H9 (cell line): ENCODE measurements around the gene C6orf47. TPM values are rescaled to one million over a fixed set of nuclear protein-coding genes. Genes with fewer than 3 reads are reported as not detected.

Experiments
- DNase-seq: peaks from one replicate; pipeline ENCODE4 v3.0.0-alpha.2; 2017
- H2AFZ ChIP-seq: one replicate; pipeline ENCODE4 v1.6.1; 2013; ENCODE audit warnings: mild to moderate bottlenecking, low read length, control low read depth, moderate library complexity
- H2AK5ac ChIP-seq: 2 replicates; pipeline ENCODE4 v1.6.1; 2013; ENCODE audit warnings: low read length, control low read depth, mixed read lengths; ENCODE audit not compliant: insufficient read length
- H2BK120ac ChIP-seq: one replicate; pipeline ENCODE4 v1.6.1; 2013; ENCODE audit warnings: low read depth, mild to moderate bottlenecking, low read length, control low read depth, inconsistent platforms; ENCODE audit not compliant: poor library complexity, severe bottlenecking
- H2BK12ac ChIP-seq: 2 replicates; pipeline ENCODE4 v1.6.1; 2013; ENCODE audit warnings: low read length, control low read depth, mixed read lengths, low read depth; ENCODE audit not compliant: insufficient read length
- H2BK15ac ChIP-seq: 2 replicates; pipeline ENCODE4 v1.6.1; 2013; ENCODE audit warnings: low read depth, low read length, control low read depth
- H2BK20ac ChIP-seq: one replicate; pipeline ENCODE4 v1.6.1; 2013; ENCODE audit warnings: low read depth, mild to moderate bottlenecking, low read length, control low read depth, inconsistent platforms; ENCODE audit not compliant: poor library complexity, severe bottlenecking
- H2BK5ac ChIP-seq: 2 replicates; pipeline ENCODE4 v1.6.1; 2013; ENCODE audit warnings: low read length, control low read depth, mixed read lengths; ENCODE audit not compliant: insufficient read length
- H3K14ac ChIP-seq: 2 replicates; pipeline ENCODE4 v1.6.1; 2013; ENCODE audit warnings: low read length, control low read depth; ENCODE audit not compliant: insufficient read depth
- H3K18ac ChIP-seq: 2 replicates; pipeline ENCODE4 v1.6.1; 2013; ENCODE audit warnings: low read depth, mild to moderate bottlenecking, mixed read lengths, low read length, control low read depth; ENCODE audit not compliant: insufficient read length
- H3K23ac ChIP-seq: 2 replicates; pipeline ENCODE4 v1.6.1; 2013; ENCODE audit warnings: low read length, control low read depth, mixed read lengths, low read depth; ENCODE audit not compliant: insufficient read length
- H3K23me2 ChIP-seq: 2 replicates; pipeline ENCODE4 v1.6.1; 2013; ENCODE audit warnings: low read depth, mild to moderate bottlenecking, mixed read lengths, low read length, control low read depth; ENCODE audit not compliant: insufficient read length, poor library complexity, severe bottlenecking
- H3K27ac ChIP-seq: 2 replicates; pipeline ENCODE4 v1.5.1; 2013; ENCODE audit warnings: low read length, control low read depth, mixed read lengths, low read depth; ENCODE audit not compliant: insufficient read length
- H3K27me3 ChIP-seq: 2 replicates; pipeline ENCODE4 v1.6.1; 2013; ENCODE audit warnings: low read length, control low read depth, inconsistent platforms; ENCODE audit not compliant: insufficient read depth
- H3K4ac ChIP-seq: 2 replicates; pipeline ENCODE4 v1.6.1; 2013; ENCODE audit warnings: low read depth, mild to moderate bottlenecking, control low read depth, inconsistent platforms, low read length, moderate library complexity
- H3K4me1 ChIP-seq: 2 replicates; pipeline ENCODE4 v1.6.1; 2013; ENCODE audit warnings: low read length, control low read depth, inconsistent platforms; ENCODE audit not compliant: insufficient read depth
- H3K4me2 ChIP-seq: 2 replicates; pipeline ENCODE4 v1.6.1; 2013; ENCODE audit warnings: low read length, control low read depth, mixed read lengths; ENCODE audit not compliant: insufficient read length, insufficient read depth
- H3K56ac ChIP-seq: 2 replicates; pipeline ENCODE4 v1.6.1; 2013; ENCODE audit warnings: low read depth, mild to moderate bottlenecking, mixed read lengths, low read length, control low read depth; ENCODE audit not compliant: insufficient read length
- H3K79me1 ChIP-seq: 2 replicates; pipeline ENCODE4 v1.6.1; 2013; ENCODE audit warnings: low read depth, mild to moderate bottlenecking, moderate library complexity, low read length, control low read depth, inconsistent platforms; ENCODE audit not compliant: insufficient read depth, poor library complexity, severe bottlenecking
- H3K79me2 ChIP-seq: 2 replicates; pipeline ENCODE4 v1.6.1; 2013; ENCODE audit warnings: low read length, control low read depth, inconsistent platforms; ENCODE audit not compliant: insufficient read depth
- H3K9ac ChIP-seq: 2 replicates; pipeline ENCODE4 v1.6.1; 2013; ENCODE audit warnings: low read length, control low read depth, mixed read lengths; ENCODE audit not compliant: insufficient read length; ENCODE audit errors: extremely low read depth
- H3K9me3 ChIP-seq: one replicate; pipeline ENCODE4 v1.6.1; 2013; ENCODE audit warnings: low read depth, low read length, inconsistent platforms; ENCODE audit not compliant: control insufficient read depth
- H3T11ph ChIP-seq: one replicate; pipeline ENCODE4 v1.6.1; 2013; ENCODE audit warnings: mild to moderate bottlenecking, low read length, control low read depth, inconsistent platforms
- H4K20me1 ChIP-seq: one replicate; pipeline ENCODE4 v1.6.1; 2013; ENCODE audit not compliant: control insufficient read depth, insufficient read length, insufficient read depth
- H4K5ac ChIP-seq: 2 replicates; pipeline ENCODE4 v1.6.1; 2013; ENCODE audit warnings: low read depth, mild to moderate bottlenecking, mixed read lengths, low read length, control low read depth; ENCODE audit not compliant: insufficient read length
- H4K8ac ChIP-seq: replicated peaks from 2 replicates; pipeline ENCODE4 v1.6.1; 2013; ENCODE audit warnings: low read length, control low read depth, mixed read lengths, low read depth; ENCODE audit not compliant: insufficient read length
- H4K91ac ChIP-seq: 2 replicates; pipeline ENCODE4 v1.6.1; 2013; ENCODE audit warnings: low read depth, mild to moderate bottlenecking, moderate library complexity, mixed read lengths, low read length, control low read depth; ENCODE audit not compliant: insufficient read length
- H3K27ac Mint-ChIP-seq, 3 experiments: 2 replicates in 2 of 3; 3 replicates in 1 of 3; pipeline ENCODE4 v1.8.0; 2020 to 2021; ENCODE audit warnings: mixed read lengths in 3 of 3, mild to moderate bottlenecking in 1 of 3, moderate library complexity in 1 of 3
- H3K27me3 Mint-ChIP-seq: 2 replicates; pipeline ENCODE4 v1.8.0; 2021; ENCODE audit warnings: low read depth, mild to moderate bottlenecking, moderate library complexity, mixed read lengths
- H3K36me3 Mint-ChIP-seq, 3 experiments: 2 replicates in 2 of 3; 3 replicates in 1 of 3; pipeline ENCODE4 v1.8.0; 2020 to 2021; ENCODE audit warnings: low read depth in 3 of 3, mixed read lengths in 3 of 3; ENCODE audit not compliant: insufficient read depth in 1 of 3
- H3K4me1 Mint-ChIP-seq, 2 experiments: 2 replicates each; pipeline ENCODE4 v1.8.0; 2020; ENCODE audit warnings: mixed read lengths in 2 of 2
- H3K4me3 Mint-ChIP-seq, 2 experiments: 2 replicates in 1 of 2; 3 replicates in 1 of 2; pipeline ENCODE4 v1.8.0; 2020 to 2021; ENCODE audit warnings: mild to moderate bottlenecking in 2 of 2, mixed read lengths in 2 of 2, moderate library complexity in 1 of 2
- H3K9me3 Mint-ChIP-seq, 2 experiments: 2 replicates in 1 of 2; 3 replicates in 1 of 2; pipeline ENCODE4 v1.8.0; 2020; ENCODE audit warnings: mild to moderate bottlenecking in 2 of 2, mixed read lengths in 2 of 2, moderate library complexity in 1 of 2
- WGBS: extraction: QIAGEN DNeasy Blood & Tissue Kit; methylation state at CpG from one replicate; pipeline ENCODE4 v1.1.7; 2013; ENCODE audit warnings: missing lambda C conversion rate, low lambda C conversion rate, mixed read lengths; ENCODE audit not compliant: insufficient read length; ENCODE audit errors: extremely low coverage; 5-methylcytosine and 5-hydroxymethylcytosine counted together
- total RNA-seq: library from RNA; stranded (reverse); gene quantifications from 2 replicates; pipeline ENCODE4 v1.2.1, GENCODE V29; 2021
- TF ChIP-seq, protein P1 (sequence below): fragments of 200-600 bp; sonication (generic); conservative IDR thresholded peaks from 3 replicates; pipeline ENCODE4 v1.8.0; 2021; ENCODE audit warnings: antibody characterized with exemption, mild to moderate bottlenecking

The C6orf47 gene
- total RNA-seq, 1 experiment from 2014 or later, result 19.0 TPM

DNA sequence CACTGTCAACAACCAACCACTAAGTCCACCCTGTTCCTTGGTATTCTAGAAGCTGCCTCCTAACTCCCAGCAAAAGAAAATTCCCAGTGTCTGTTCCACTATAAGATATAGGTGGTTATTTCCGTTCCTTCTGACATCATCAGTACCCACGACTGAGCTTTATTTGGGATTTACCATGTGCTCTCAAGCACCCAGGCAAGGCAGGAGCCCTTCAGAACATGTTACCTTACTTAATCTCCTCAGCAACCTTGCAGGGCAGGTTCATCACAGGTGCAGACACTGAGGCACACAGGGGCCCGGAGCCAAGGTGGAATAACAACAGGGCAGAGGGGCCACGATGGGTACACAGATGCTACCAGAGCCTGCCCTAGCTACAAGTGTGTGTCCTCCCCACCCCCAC, 31.8 kb upstream of the C6orf47 start:
- no peaks in the 10 kb centered on the region for H3K27me3 ChIP-seq
- no peak overlapping the region for H3K27ac Mint-ChIP-seq
- no peak overlapping the region for H3K56ac ChIP-seq
- no peak overlapping the region for H3T11ph ChIP-seq
- H3K4ac ChIP-seq, result no peak overlapping the region
- no peak overlapping the region for H3K18ac ChIP-seq
- peaks cover 9 to 60% (median 45%) of the 10 kb centered on the region in 3 experiments; a peak in 6 of 7 replicates for H3K36me3 Mint-ChIP-seq
- TF ChIP-seq, protein P1, sequence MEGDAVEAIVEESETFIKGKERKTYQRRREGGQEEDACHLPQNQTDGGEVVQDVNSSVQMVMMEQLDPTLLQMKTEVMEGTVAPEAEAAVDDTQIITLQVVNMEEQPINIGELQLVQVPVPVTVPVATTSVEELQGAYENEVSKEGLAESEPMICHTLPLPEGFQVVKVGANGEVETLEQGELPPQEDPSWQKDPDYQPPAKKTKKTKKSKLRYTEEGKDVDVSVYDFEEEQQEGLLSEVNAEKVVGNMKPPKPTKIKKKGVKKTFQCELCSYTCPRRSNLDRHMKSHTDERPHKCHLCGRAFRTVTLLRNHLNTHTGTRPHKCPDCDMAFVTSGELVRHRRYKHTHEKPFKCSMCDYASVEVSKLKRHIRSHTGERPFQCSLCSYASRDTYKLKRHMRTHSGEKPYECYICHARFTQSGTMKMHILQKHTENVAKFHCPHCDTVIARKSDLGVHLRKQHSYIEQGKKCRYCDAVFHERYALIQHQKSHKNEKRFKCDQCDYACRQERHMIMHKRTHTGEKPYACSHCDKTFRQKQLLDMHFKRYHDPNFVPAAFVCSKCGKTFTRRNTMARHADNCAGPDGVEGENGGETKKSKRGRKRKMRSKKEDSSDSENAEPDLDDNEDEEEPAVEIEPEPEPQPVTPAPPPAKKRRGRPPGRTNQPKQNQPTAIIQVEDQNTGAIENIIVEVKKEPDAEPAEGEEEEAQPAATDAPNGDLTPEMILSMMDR, result no peak
- H2BK120ac ChIP-seq, result no peak overlapping the region
- H3K27ac ChIP-seq, result no peak overlapping the region
- no peak overlapping the region for H4K5ac ChIP-seq
- H3K9me3 ChIP-seq, result no peaks in the 10 kb centered on the region
- H4K20me1 ChIP-seq, result no peaks in the 10 kb centered on the region
- H2BK20ac ChIP-seq, result no peak overlapping the region
- no peak overlapping the region for H3K23ac ChIP-seq
- no peak overlapping the region for H2AK5ac ChIP-seq
- H2BK12ac ChIP-seq, result no peak overlapping the region
- no peak overlapping the region for H2AFZ ChIP-seq
- H3K79me1 ChIP-seq, result no peaks in the 10 kb centered on the region
- no peaks in the 10 kb centered on the region for H3K4me1 ChIP-seq
- no peak overlapping the region for H3K9ac ChIP-seq
- no peak overlapping the region for H4K8ac ChIP-seq
- H2BK5ac ChIP-seq, result no peak overlapping the region
- no peak overlapping the region for H4K91ac ChIP-seq
- H3K14ac ChIP-seq, result no peak overlapping the region
- H2BK15ac ChIP-seq, result no peak overlapping the region
- DNase-seq, result no peak
- no peak overlapping the region for H3K4me3 Mint-ChIP-seq
- no peaks in the 10 kb centered on the region for H3K79me2 ChIP-seq
- H3K4me2 ChIP-seq, result no peak overlapping the region
- H3K9me3 Mint-ChIP-seq, result no peaks in the 10 kb centered on the region
- no peaks in the 10 kb centered on the region for H3K27me3 Mint-ChIP-seq
- peaks cover 5 to 10% of the 10 kb centered on the region in 2 experiments; a peak in 3 of 4 replicates for H3K4me1 Mint-ChIP-seq
- no peaks in the 10 kb centered on the region for H3K23me2 ChIP-seq
- WGBS, result no CpG with 5 or more reads among the region's 4 CpGs
